HepG2 (cell line): ENCODE data around the gene SLX9. TPM values are rescaled to one million over a fixed set of nuclear protein-coding genes. Genes with fewer than 3 reads are reported as not detected.

Experiments
- ARNT2 ChIP-seq: sonication (generic); formaldehyde crosslinking; IDR thresholded peaks from 2 replicates; pipeline ENCODE4 v1.8.0; 2022; ENCODE audit warnings: mild to moderate bottlenecking, low read depth, missing genetic modification reagents, moderate library complexity
- CBX5 ChIP-seq: sonication (generic); formaldehyde crosslinking; IDR thresholded peaks from 2 replicates; pipeline ENCODE4 v1.4.0; 2020; ENCODE audit warnings: missing genetic modification reagents, borderline replicate concordance
- HIVEP1 ChIP-seq: sonication (generic); formaldehyde crosslinking; IDR thresholded peaks from 2 replicates; pipeline ENCODE4 v1.4.0; 2020; ENCODE audit warnings: mild to moderate bottlenecking, missing genetic modification reagents
- MED8 ChIP-seq: sonication (generic); formaldehyde crosslinking; IDR thresholded peaks from 2 replicates; pipeline ENCODE4 v1.8.1; 2023; ENCODE audit warnings: mild to moderate bottlenecking, missing genetic modification reagents; ENCODE audit not compliant: insufficient replicate concordance
- POLR2AphosphoS2 ChIP-seq: IDR thresholded peaks from 2 replicates; pipeline ENCODE4 v1.6.1; 2011; ENCODE audit warnings: low read depth, low read length, improper control_type of control experiment
- SALL1 ChIP-seq: sonication (generic); formaldehyde crosslinking; IDR thresholded peaks from 2 replicates; pipeline ENCODE4 v1.8.0; 2022; ENCODE audit warnings: mild to moderate bottlenecking, missing genetic modification reagents
- SNAI1 ChIP-seq: sonication (generic); formaldehyde crosslinking; IDR thresholded peaks from 2 replicates; pipeline ENCODE4 v1.5.0; 2020; ENCODE audit warnings: mild to moderate bottlenecking, missing genetic modification reagents, borderline replicate concordance
- TGIF2 ChIP-seq: IDR thresholded peaks from 2 replicates; pipeline ENCODE4 v1.6.1; 2016; ENCODE audit warnings: control low read depth, missing compliant biosample characterization
- TRIM24 ChIP-seq: sonication (generic); formaldehyde crosslinking; IDR thresholded peaks from 2 replicates; pipeline ENCODE4 v1.8.0; 2022; ENCODE audit warnings: mild to moderate bottlenecking, missing genetic modification reagents
- ZNF256 ChIP-seq: sonication (generic); formaldehyde crosslinking; conservative IDR thresholded peaks from 2 replicates; pipeline ENCODE4 v1.4.0; 2020; ENCODE audit warnings: missing genetic modification reagents
- ZNF296 ChIP-seq: sonication (generic); formaldehyde crosslinking; conservative IDR thresholded peaks from 2 replicates; pipeline ENCODE4 v1.5.0; 2020; ENCODE audit warnings: mild to moderate bottlenecking, missing genetic modification reagents
- ZNF75D ChIP-seq: sonication (generic); formaldehyde crosslinking; IDR thresholded peaks from 2 replicates; pipeline ENCODE4 v1.8.1; 2023; ENCODE audit warnings: missing genetic modification reagents, mild to moderate bottlenecking, borderline replicate concordance
- ZNF816 ChIP-seq: sonication (generic); formaldehyde crosslinking; IDR thresholded peaks from 2 replicates; pipeline ENCODE4 v1.8.0; 2022; ENCODE audit warnings: missing genetic modification reagents, mild to moderate bottlenecking, borderline replicate concordance
- polyA plus RNA-seq, 8 experiments: library from polyadenylated mRNA; depleted of rRNA in 3 of 8; stranded (reverse) in 7 of 8; unstranded in 1 of 8; fragments of >200 nt; fragmentation: Illumina TruSeq in 4 of 8; extraction: Trizol in 4 of 8; gene quantifications; 2 replicates each; pipeline versions ENCODE4 v1.2.1 to v1.2.3, GENCODE V29; 2011 to 2016; ENCODE audit warnings: low read depth in 4 of 8, missing spikeins in 1 of 8, mixed read lengths in 1 of 8; ENCODE audit not compliant: insufficient read depth in 1 of 8
- total RNA-seq, 5 experiments: library from RNA; depleted of rRNA; stranded (reverse); fragments of >200 nt; fragmentation: Illumina TruSeq; extraction: Trizol; gene quantifications; 2 replicates each; pipeline ENCODE4 v1.2.3, GENCODE V29; 2016; ENCODE audit warnings: low read depth in 1 of 5
- TF ChIP-seq, protein P1 (sequence below): sonication (generic); formaldehyde crosslinking; IDR thresholded peaks from 2 replicates; pipeline ENCODE4 v1.8.0; 2022; ENCODE audit warnings: low read depth, missing genetic modification reagents
- TF ChIP-seq, protein P2 (sequence below): sonication (generic); formaldehyde crosslinking; IDR thresholded peaks from 2 replicates; pipeline ENCODE4 v1.4.0; 2020; ENCODE audit warnings: missing genetic modification reagents
- TF ChIP-seq, protein P3 (sequence below): IDR thresholded peaks from 2 replicates; pipeline ENCODE4 v1.6.1; 2018; ENCODE audit warnings: missing genetic modification reagents
- TF ChIP-seq, protein P4 (sequence below): sonication (generic); formaldehyde crosslinking; IDR thresholded peaks from 2 replicates; pipeline ENCODE4 v1.5.0; 2020; ENCODE audit warnings: mild to moderate bottlenecking, missing genetic modification reagents
- TF ChIP-seq, protein P5 (sequence below): sonication (generic); formaldehyde crosslinking; IDR thresholded peaks from 2 replicates; pipeline ENCODE4 v1.4.0; 2020; ENCODE audit warnings: missing genetic modification reagents
- TF ChIP-seq, protein P6 (sequence below): sonication (generic); formaldehyde crosslinking; IDR thresholded peaks from 2 replicates; pipeline ENCODE4 v1.5.0; 2020; ENCODE audit warnings: missing genetic modification reagents

The SLX9 gene
- total and polyA plus RNA-seq, 2 of the 13 experiments (the other 11 are each of a cell fraction or from before 2014, with no cell fraction given) = 21.0 to 47.1 TPM

DNA sequence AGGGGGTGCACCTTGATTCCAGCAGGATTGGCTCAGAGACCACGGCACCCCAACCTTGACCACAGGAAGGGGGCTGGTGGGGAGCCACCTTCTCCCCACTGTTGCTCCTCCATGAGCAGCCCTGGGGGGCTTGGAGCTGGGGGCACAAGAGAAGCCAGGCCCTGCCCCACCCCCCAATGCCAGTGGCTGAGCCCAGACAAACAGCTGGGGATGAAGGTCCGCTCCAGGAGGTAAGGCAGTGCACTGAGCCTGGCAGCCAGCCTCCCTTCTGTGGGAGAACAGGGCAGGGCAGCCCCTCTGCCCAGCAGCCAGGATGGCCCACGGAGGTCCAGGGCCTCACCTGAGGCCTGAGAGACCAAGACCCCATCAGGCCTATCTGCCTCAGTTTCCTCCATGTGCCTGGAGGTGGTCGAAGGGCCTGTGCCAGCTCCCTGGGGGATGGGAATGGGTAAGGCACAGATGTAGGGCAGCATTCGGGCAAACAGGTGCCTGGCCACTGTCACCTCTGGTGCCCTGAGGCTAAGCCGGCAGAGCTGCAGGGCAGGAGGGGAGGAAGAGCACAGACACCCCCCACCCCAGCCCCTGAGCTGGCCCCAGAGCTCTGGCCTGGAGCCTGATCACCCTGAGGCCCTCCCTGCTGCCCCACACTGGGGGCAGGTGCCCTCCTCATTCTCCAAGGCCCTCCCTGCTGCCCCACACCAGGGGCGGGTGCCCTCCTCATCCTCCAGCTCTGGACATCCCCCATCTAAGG lies 26.2 kb upstream of the SLX9 start (continued):
- TF ChIP-seq, protein P1, sequence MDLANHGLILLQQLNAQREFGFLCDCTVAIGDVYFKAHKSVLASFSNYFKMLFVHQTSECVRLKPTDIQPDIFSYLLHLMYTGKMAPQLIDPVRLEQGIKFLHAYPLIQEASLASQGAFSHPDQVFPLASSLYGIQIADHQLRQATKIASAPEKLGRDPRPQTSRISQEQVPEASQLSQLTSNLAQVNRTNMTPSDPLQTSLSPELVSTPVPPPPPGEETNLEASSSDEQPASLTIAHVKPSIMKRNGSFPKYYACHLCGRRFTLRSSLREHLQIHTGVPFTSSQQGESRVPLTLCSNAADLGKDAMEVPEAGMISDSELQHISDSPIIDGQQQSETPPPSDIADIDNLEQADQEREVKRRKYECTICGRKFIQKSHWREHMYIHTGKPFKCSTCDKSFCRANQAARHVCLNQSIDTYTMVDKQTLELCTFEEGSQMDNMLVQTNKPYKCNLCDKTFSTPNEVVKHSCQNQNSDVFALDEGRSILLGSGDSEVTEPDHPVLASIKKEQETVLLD (CRISPR knock-in tag) = no peak
- TF ChIP-seq, protein P2, sequence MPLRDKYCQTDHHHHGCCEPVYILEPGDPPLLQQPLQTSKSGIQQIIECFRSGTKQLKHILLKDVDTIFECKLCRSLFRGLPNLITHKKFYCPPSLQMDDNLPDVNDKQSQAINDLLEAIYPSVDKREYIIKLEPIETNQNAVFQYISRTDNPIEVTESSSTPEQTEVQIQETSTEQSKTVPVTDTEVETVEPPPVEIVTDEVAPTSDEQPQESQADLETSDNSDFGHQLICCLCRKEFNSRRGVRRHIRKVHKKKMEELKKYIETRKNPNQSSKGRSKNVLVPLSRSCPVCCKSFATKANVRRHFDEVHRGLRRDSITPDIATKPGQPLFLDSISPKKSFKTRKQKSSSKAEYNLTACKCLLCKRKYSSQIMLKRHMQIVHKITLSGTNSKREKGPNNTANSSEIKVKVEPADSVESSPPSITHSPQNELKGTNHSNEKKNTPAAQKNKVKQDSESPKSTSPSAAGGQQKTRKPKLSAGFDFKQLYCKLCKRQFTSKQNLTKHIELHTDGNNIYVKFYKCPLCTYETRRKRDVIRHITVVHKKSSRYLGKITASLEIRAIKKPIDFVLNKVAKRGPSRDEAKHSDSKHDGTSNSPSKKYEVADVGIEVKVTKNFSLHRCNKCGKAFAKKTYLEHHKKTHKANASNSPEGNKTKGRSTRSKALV = no peak
- 0 out of 2 replicates have a peak, but pooled peaks have one; percentile 10 for TF ChIP-seq SALL1
- 0 out of 2 replicates have a peak, but pooled peaks have one; percentile 82 for TF ChIP-seq SNAI1 (CRISPR knock-in tag)
- TF ChIP-seq, protein P3, sequence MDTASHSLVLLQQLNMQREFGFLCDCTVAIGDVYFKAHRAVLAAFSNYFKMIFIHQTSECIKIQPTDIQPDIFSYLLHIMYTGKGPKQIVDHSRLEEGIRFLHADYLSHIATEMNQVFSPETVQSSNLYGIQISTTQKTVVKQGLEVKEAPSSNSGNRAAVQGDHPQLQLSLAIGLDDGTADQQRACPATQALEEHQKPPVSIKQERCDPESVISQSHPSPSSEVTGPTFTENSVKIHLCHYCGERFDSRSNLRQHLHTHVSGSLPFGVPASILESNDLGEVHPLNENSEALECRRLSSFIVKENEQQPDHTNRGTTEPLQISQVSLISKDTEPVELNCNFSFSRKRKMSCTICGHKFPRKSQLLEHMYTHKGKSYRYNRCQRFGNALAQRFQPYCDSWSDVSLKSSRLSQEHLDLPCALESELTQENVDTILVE (CRISPR knock-in tag) = no peak
- TF ChIP-seq, protein P4, sequence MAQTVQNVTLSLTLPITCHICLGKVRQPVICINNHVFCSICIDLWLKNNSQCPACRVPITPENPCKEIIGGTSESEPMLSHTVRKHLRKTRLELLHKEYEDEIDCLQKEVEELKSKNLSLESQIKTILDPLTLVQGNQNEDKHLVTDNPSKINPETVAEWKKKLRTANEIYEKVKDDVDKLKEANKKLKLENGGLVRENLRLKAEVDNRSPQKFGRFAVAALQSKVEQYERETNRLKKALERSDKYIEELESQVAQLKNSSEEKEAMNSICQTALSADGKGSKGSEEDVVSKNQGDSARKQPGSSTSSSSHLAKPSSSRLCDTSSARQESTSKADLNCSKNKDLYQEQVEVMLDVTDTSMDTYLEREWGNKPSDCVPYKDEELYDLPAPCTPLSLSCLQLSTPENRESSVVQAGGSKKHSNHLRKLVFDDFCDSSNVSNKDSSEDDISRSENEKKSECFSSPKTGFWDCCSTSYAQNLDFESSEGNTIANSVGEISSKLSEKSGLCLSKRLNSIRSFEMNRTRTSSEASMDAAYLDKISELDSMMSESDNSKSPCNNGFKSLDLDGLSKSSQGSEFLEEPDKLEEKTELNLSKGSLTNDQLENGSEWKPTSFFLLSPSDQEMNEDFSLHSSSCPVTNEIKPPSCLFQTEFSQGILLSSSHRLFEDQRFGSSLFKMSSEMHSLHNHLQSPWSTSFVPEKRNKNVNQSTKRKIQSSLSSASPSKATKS (CRISPR knock-in tag) = no peak
- peak; percentile 68 for TF ChIP-seq MED8
- TF ChIP-seq TGIF2 (CRISPR knock-in tag) = no peak
- no peak for TF ChIP-seq ZNF75D (CRISPR knock-in tag)
- TF ChIP-seq, protein P5, sequence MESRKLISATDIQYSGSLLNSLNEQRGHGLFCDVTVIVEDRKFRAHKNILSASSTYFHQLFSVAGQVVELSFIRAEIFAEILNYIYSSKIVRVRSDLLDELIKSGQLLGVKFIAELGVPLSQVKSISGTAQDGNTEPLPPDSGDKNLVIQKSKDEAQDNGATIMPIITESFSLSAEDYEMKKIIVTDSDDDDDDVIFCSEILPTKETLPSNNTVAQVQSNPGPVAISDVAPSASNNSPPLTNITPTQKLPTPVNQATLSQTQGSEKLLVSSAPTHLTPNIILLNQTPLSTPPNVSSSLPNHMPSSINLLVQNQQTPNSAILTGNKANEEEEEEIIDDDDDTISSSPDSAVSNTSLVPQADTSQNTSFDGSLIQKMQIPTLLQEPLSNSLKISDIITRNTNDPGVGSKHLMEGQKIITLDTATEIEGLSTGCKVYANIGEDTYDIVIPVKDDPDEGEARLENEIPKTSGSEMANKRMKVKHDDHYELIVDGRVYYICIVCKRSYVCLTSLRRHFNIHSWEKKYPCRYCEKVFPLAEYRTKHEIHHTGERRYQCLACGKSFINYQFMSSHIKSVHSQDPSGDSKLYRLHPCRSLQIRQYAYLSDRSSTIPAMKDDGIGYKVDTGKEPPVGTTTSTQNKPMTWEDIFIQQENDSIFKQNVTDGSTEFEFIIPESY = no peak
- 0 out of 2 replicates have a peak, but pooled peaks have one; percentile 8 for TF ChIP-seq CBX5
- TF ChIP-seq, protein P6, sequence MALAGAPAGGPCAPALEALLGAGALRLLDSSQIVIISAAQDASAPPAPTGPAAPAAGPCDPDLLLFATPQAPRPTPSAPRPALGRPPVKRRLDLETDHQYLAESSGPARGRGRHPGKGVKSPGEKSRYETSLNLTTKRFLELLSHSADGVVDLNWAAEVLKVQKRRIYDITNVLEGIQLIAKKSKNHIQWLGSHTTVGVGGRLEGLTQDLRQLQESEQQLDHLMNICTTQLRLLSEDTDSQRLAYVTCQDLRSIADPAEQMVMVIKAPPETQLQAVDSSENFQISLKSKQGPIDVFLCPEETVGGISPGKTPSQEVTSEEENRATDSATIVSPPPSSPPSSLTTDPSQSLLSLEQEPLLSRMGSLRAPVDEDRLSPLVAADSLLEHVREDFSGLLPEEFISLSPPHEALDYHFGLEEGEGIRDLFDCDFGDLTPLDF = no peak
- TF ChIP-seq TRIM24 (CRISPR knock-in tag) = no peak
- no peak for TF ChIP-seq HIVEP1 (CRISPR knock-in tag)
- no peak for TF ChIP-seq ZNF816 (CRISPR knock-in tag)
- TF ChIP-seq ARNT2 (CRISPR knock-in tag) = 0 out of 2 replicates have a peak, but pooled peaks have one; percentile 41
- TF ChIP-seq ZNF256 (CRISPR knock-in tag) = no peak
- no peak for TF ChIP-seq ZNF296 (CRISPR knock-in tag)
- no peak for TF ChIP-seq POLR2AphosphoS2
